ENCODE results near the gene TAOK1.

The TAOK1 gene

DNA sequence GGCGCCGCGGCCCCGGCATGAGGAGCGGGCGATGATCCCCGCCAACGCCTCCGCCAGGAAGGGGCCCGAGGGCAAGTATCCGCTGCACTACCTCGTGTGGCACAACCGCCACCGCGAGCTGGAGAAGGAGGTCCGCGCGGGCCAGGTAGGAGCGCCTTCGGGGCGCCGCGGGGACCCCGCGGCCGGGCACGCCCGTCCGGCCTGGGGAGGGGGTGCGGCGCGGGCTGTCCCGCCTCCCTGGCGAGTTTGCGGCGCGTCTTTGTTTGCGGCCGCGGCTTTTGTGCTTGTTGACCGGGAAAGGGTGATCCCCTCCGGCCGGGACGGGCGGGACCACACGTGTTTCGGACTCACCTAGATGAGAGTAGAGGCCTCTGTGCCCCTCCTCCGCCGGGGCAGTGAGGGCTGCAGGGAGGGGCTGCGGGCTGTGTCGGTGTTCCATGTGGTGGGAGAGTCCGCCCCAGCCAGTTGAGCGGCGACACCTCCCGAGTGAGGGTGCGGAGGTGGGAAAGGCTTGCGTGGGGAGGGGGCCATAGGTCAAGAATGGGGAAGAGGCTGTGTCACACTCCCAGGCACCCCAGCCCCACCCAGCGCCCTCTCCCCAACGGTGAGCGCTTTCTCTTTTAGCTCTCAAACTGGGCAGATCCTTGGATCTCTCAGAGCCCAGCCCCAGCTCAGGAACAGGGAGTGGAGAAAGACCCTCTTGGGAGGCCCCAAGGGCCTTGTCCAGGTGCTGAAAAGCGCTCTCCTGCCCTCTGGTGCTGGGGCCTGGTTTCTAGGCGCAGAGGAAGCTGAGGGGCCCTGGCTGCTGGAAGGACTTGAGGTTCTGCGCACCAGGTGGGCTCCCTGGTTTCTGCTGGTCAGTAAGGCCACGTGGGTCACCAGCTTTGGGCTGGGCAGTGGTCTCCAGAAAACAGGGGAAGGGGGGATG lies 203.7 kb downstream of the TAOK1 start:
- DNase-seq (ENCODE audit: low read depth in 1 of 2, low spot score in 1 of 2), result no peak

DNA sequence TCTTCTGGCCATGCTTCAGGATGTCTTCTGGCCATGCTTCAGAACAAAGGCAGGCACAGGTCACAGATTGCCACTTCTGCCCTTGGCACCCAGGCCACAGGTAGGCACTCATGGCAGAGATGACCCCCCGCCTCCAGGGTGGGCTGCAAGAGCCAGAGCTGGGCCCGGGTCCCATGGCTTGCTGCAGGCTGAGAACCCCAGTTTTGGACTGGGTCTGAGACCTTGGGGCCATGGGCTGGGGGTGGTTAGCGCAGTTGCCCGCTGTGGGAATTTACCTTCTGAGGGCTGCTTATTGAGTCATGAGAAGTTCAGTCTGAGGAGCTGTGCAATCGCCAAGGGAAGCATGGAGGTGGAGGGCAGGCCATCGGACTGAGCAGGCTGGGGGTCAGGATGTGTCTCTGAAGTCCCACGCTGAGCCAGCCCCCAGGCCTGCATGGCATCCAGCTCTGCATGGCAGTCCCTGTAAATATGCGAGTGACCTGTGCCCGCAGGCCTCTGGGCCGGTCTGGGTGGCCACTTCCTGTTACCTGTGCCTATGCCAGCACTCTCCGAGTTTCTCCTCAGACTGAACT lies 204.4 kb downstream of the TAOK1 start:
- DNase-seq (ENCODE audit: low read depth in 1 of 2, low spot score in 1 of 2), result no peak

DNA sequence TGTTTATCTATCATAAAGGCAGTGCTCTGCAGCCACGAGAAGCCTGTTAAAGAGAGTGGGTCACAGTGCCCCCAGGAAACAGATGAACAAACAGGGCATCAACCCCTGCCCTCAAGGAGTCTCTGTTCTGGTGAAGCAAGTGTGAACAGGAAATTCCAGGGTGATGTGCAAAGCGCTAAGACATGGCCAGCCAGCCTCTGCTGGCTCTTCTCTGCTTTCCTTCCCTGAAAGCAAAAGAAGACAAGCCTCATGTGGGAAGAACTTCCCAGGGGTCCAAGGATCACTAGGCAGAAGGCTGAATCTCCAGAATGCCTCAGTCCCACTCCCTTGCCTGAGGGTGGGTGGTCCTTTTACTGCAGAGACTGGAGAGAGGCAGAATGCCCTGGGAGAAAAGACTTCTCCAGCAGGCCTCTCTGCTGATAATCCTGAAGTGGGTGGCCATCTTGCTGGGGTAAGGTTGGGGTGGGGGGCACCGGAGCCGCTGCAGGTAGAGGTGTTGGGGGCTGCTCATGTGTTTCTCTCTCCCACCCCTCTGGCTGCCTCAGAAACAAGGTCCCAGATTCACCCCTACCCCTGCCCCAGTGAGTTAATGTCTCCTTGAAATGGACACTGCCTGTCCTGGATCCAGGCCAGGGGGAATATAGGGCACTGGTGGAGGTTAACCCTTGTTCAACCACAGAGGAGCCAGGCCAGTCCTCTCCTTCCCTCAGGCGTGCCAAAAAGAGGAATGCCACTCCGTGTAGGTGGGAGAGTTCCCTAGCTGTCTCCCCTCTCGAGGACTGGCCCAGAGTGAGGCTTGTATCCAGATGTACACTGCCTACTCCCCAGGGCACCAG lies 205.2 kb downstream of the TAOK1 start:
- DNase-seq (ENCODE audit: low read depth in 1 of 2, low spot score in 1 of 2), result no peak

DNA sequence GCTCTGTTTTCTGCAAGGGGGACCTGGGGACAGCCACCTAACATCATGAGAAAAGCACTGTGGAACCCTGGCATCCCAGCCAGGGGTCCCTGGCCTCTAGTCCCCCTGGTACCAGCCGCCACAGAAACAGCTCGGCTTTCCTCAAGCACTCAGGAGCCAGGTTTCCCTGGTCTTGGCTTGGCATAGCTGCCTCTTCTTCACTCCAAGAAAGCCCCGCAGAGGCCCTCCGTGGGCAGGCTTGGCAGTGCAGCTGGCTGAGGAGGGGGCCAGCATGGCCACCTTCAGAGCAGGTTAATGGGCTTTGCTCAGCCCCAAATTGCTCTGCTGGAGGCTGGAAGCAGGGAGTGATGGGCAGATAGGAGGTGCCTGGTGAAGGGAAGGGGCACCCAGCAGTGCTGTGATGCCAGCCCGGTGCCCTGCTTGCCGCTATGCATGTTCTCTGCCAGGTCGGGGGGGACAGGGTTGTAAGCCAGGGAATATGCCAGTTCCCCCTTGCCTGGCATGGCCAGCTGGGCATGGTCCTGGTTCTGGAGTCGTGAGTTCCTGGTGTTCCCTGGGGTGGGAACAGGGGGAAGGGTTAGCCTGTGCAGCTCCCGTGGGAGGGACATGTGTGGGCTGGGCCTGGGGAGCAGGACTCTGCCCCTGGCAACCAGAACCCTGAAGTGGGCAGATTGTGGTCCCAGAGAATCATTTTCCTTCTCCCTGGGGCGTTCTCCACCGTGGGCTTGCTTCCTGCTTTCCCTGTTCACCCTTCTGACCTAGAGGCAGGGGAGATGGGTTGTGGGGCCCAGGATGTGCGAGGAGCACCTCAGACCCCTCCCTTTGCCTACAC lies 206.0 kb downstream of the TAOK1 start:
- no peak for DNase-seq (ENCODE audit: low read depth in 1 of 2, low spot score in 1 of 2)

DNA sequence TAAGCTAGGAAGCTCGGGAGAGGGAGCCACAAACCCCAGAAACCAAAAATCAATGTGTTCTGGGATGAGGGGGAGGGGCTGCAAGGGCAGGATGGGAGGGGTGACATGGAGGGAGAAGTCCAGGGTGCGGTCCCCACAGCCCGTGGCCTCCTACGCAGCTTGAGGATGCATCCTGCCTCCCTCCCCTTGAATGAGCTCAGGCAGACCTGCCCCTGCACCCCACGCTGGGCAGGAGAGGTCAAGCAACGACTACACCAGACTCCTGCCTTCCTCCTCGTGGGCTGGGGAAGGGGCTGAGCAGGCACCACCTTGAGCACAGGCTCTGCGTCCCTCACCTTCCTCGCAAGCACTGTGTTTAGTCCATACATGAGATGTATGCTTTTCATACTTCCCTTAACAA lies 206.6 kb downstream of the TAOK1 start:
- DNase-seq (ENCODE audit: low read depth in 1 of 2, low spot score in 1 of 2), result no peak

DNA sequence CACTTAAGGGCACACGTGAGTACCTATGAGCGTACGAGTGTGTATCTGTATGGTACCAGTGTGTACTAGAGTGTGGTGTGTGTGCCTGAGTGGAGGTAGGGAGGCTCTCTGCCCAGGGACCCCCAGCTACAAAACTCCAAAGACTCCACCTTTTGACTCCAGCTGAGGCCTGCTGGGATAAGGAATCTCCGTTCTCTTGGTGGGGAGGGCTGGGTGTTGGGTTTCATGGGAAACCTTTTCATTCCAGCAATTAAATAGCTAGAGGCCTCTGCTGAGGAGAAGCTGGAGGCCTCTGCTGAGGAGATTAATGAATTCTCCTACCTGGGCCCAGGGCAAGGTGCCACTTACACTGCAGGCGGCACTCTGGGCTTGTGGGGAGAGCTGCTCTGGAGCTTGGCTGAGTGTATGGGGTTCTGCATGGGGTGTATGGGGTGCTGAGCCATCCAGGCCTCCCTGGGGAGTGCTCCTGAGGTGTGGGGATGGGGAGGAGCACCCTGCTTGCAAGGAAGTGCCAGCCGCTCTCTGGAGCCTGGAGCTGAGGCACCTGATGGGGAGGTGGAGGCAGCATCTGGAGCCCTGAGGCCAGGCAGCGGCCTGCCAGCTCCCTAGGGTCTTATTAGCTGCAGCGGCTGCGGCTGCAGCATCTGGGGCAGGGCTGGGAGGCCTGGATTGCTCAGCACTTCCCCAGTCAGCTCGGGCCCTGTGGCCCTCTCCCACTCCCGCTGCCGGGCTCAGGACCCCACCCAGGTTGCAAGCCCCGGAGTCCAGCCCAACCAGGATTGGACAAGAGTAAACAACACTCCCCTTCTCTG lies 207.4 kb downstream of the TAOK1 start:
- DNase-seq (ENCODE audit: low read depth in 1 of 2, low spot score in 1 of 2), result no peak

All from activated T-helper 1 cell treated with anti-CD3 and anti-CD28 coated beads, Interleukin-2, amount 50 U/mL, for 16 hours (primary cell).